COLO668 (cell line): Measurements from ENCODE around the gene ISCU.
"Not testable (repeated sequence)": the region's sequence is repeated elsewhere in the genome, so short reads cannot be mapped to it uniquely, and the experiment has no call there.

Source experiments
- DNase-seq: peaks from one replicate; lab custom pipeline; 2025; ENCODE audit not compliant: unreplicated experiment; lab: John Stamatoyannopoulos, UW

ISCU gene

GRCh38 chr12:108616941-108617858 is 54.8 kb downstream of the ISCU start:
- DNase-seq = no peak

GRCh38 chr12:108618079-108618952 is 55.9 kb downstream of the ISCU start:
- peak; percentile 88 for DNase-seq

GRCh38 chr12:108618953-108619274 is 56.5 kb downstream of the ISCU start:
- DNase-seq = not testable (repeated sequence)
